HG03066 (cell line): Measurements from ENCODE around the gene HMGN1.
A peak's percentile ranks its signal among the peaks of the same experiment; 100 is the strongest.
"Not testable (repeated sequence)": the region's sequence is repeated elsewhere in the genome, so short reads cannot be mapped to it uniquely, and the experiment has no call there.

Experiments
- ATAC-seq: cut with Tn5 transposase; IDR thresholded peaks from one replicate; pipeline ENCODE4 v1.9.1; 2021; ENCODE audit warnings: low read depth; ENCODE audit not compliant: unreplicated experiment

The HMGN1 gene

DNA sequence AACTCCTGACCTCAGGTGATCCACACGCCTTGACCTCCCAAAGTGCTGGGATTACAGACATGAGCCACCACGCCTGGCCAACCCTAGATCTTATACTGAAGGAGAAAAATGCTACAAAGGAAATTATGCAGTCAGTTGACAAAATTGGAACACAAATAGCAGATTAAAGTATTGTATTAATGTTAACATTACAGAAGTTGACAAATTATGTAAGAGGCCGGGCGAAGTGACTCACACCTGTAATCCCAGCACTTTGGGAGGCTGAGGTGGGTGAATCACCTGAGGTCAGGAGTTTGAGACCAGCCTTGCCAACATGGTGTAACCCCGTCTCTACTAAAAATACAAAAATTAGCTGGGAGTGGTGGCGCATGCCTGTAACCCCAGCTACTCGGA lies 21.0 kb upstream of the HMGN1 start:
- not testable (repeated sequence) for ATAC-seq

DNA sequence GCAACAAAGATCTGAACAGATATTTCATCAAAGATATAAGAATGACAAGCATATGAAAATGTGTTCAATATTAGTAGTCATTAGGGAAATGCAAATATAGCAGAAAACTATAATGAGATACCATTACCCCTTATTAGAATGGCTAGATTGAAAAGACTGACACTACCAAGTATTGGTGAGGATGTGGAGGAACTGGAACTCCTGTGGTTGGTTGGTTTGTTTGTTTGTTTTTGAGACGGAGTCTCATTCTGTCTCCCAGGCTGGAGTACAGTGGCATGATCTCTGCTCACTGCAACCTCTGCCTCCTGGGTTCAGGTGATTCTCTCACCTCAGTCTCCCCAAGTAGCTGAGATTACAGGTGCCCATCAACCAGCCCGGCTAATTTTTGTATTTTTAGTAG lies 18.9 kb upstream of the HMGN1 start:
- no peak for ATAC-seq

DNA sequence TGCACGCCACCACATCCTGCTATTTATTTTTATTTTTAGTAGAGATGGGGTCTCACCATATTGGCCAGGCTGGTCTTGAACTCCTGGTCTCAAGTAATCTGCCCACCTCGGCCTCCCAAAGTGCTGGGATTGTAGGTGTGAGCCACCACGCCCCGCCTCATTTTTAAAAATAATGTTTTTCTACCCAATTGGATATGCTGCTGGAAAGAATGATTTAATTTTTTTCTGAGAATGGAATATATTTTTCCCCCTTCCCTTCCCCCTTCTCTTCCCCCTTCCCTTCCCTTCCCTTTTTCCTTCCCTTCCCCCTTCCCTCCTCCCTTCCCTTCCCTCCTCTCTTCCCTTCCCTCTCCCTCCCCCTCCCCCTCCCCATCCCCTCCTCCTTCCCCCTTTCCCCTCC lies 17.7 kb upstream of the HMGN1 start:
- ATAC-seq: no peak

DNA sequence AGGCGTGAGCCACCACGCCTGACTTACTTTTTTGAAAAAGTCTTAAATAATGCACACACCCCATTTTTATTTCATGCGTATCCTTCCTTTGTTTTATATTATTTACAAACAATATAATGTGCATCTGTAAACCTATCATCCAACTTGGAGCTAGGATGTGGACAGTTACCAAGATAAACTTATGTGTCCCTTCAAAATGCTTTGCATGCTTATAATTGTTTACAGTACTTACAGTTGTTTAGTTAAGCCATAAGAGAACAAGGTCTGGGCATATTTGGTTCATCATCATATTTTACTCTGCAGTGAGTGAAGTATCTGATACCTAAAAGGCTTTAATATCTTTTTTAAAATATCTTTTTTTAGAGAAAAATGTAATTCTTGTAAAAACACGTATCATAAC lies 16.1 kb upstream of the HMGN1 start:
- ATAC-seq: no peak

DNA sequence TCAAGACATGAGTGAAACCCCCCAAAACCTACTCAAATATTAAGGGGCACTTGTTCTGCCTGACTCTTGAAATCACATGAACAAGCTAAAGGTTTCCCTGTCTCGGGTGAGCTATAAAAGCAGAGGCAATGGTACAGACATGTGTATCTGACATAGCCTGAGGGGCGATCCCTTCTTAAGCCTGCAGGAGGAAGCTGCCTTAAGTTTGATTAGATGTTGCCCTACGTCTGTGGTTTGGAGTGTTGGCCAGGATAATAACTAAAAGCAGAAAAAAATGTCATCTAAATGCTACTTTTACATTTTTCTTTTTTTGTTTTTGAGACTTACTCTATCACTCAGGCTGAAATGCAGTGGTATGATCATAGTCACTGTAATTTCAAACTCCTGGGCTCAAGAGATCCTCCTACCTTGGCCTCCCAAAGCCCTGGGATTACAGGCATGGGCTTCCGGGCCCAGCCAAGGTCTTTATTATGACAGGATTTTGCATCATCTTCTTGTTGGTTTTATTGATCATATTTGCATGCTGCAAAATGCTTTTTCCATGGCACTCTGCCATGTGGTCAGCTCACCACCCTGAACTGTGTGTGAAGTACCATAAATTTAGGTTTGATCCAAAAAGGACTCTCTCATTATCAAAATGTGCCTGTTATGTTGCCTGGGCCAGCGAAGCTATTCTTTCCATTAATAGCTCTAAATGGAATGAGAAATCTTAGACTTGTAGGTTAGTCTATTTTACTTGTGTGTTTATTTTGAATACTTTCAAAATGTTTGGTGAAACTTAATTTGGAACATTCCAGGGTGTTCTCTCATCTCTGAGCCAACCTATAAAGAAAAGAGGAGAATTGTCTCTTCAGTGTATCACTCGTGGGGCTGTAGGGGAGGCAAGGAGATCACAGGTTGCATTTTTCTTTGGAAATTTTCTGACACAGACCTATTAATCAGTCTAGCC lies 15.0 kb upstream of the HMGN1 start:
- ATAC-seq: no peak

DNA sequence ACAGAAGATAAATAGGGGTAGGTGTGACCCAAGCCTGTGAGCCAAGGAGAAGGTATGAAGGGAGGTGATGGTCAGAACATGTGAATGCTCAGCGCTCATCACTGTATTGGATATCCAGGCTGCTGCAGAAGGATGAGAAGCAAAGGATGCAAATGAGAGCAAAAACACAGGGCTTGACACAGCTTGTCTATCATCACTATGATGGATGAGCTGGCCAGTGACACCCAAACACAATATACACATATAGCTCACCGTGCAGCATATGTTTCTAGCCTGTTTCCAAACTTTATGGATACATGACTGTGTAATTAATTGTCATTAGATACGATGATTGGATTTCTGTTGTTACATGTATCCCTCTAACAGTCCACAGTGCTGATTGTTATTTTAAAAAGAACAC lies 13.8 kb upstream of the HMGN1 start:
- ATAC-seq: no peak

DNA sequence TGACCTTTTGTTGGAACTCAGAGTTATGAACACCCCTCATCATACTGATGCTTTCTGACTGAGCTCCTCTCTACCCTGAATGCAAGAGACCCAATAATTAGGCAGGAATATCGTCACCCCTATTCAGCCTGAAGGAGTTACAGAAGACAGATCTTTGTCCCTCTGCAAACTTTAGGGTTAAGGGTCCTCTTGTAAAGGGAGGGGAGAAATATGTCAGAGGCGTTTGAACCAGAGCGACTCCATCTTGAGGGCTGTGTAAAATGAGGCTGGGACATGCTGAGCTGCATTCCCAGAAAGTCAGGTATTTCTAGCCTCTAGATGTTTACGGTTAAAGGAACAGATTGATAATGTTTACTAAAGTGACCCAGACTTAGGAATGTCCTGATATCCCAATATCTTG lies 10.5 kb upstream of the HMGN1 start:
- no peak for ATAC-seq

DNA sequence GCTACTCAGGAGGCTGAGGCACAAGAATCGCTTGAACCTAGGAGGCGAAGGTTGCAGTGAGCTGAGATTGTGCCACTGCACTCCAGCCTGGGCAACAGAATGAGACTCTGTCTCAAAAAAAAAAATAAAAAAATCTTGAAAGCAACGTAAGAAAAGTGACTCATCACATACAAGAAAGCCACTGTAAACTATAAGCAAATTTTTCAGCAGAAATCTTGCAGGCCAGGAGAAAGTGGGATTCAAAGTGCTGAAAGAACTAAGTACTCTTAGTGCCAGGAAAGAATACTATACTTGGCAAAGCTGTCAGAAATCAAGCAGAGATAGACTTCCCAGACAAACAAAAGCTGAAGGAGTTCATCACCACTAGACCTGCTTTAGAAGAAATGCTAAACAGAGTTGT lies 4.4 kb upstream of the HMGN1 start:
- ATAC-seq: no peak

DNA sequence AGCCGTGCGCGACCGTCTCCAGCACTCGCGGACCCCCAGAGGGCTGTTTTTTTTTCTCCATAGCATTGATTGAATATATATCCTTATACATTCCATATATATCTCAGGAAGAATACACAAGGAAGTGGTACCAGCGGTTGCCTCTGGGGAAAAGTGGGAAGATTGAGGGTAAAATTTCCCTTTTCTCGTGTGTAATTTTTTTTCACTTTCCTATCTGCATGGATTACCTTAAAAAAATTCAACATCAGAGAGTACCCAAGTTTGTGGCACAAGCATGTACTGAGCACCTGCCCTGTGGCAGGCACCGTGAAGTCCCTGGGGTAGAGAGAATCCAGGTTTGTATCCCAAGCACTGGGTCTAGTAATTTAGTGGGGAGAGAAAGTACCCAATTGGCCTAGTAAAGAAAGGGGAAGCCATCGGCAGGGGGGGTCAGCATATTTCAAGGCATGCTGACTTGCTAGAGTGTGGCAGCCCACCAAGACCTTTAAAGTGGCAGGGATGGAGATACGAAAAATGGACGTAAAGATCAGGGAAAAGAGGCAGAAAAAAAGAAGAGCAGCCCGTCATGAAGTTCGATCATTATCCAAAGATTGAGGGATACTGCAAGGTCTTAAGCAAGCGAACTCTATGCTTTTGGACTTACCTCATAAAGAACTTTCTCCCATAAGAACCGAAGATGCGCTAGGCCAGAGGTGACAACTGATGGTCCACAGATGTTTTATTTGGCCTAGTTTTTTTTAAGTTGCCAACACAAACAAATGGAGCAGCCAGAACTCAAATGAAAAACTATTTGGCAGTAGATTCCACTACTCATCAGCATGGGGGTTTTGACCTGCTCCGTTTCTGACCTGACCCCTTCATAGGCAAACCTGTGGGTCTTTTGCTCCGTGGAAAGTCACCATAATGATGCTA lies 1.5 kb upstream of the HMGN1 start:
- no peak for ATAC-seq

DNA sequence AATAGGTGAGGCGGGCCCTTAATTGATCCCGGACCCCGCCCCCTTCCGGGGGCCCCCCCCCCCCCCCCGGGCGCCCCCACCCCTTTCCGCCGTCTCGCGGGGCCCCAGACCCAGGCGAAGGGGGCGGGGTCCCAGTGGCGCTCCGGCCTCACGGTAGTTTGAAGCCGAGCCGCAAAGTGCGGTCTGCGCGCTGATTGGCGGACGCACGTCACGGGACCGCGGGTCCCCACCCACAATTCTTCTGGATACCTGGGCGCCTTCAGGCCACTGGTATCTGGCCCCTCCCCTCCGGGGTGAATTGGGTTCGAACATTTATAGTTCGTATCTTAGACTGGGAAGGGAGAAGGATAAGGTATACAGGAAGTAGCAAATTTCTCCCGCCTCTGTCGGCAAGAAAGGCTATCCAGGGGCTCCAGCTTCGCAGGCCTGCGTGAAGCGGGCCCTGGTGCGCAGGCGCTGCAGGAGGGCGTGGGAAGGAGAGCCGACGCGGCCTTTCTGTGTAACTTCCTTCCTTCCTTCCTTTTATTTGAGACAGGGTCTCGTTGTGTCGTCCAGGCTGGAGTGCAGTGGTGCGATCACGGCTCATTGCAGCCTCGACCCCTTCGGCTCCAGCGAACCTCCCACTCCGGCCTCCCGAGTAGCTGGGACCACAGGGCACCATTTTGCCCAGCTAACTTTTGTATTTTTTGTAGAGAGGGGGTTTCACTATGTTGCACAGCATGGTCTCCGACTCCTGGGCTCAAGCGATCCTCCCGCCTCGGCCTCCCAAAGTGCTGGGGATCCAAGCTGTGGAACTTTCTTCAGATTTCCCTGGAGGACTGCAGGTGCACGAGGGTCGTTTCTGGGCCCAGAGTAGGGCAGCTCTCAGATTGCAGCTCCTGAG lies 564 bp upstream of the HMGN1 start:
- peak; percentile 88 for ATAC-seq

DNA sequence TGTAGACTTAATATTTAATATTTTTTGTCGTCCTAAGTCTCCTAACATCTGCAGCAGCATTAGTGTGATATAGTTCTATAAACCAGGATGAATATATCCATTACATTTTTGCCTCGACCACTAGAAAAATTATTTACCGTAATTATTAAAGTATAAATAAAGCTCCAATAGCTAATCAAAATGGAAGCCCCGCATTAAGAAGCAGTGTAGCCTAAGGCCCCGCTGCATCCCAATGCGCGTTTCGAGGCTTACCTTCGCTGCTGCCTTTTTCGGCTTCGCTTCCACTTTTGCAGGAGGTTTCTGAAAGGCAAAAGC lies 891 bp downstream of the HMGN1 start:
- ATAC-seq: no peak

DNA sequence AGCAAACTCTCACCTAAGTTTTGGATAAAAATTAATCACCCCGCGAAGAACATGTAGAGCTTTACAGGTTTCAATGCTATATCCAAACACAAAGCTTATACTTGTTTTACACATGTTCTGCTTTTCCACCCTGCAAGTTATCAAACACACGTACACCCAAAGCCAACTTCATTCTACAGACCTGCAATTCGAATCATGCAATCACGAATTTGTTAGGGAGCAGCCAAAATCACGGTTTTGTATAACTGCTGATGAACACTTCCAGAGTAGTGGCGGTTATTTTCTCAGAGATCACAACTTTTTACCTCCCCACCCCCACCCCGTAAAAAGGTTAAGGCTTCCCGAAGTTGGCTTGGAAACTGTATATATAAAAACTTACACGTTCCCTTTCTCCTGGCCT lies 1.4 kb downstream of the HMGN1 start:
- no peak for ATAC-seq

DNA sequence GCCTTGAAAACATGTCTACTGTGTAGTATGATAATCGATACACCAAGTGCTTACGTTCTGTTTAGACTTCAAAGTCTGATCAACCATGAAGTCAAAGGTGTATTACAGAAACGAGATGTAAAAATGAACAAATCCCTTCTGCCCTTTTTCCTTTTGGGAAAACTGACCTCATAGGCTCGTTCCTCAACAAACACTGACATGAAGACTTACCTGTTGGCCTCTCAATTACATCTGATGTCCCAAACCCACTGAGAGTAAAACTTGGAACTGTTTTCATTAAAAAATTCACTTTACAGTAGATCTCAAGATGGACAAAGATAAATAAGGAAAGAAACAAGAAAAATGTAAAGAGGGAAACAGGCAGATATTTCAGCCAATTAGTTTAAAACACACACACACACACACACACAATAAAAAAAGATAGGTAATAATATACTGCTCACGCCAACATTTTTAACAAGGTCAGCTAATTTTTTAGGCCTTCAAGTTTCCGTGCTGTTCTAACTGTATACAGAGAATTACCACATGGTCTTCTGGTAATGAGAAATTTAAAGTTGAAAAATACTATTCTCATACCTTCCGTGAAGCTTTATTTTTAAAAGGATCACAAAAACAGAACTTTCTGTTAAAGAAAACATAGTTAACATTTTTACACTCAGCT lies 2.1 kb downstream of the HMGN1 start:
- ATAC-seq: no peak

DNA sequence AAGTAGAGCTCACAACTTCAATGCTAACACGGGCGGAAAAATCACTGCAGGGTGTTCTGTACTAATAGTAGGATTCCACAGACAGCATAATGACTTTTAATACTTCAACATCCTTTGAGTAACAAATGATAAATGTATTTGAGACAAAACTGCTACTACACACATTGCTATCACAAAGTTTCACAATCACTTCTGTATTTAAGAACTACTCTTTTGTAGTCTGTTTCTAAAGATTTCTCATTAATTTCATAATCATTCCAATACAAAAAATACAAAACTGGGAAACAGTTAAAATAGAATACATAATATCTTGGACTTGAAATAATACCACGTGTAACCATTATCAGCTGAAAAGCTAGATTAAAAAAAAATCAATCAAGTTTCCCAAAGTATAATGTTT lies 2.7 kb downstream of the HMGN1 start:
- ATAC-seq: no peak

DNA sequence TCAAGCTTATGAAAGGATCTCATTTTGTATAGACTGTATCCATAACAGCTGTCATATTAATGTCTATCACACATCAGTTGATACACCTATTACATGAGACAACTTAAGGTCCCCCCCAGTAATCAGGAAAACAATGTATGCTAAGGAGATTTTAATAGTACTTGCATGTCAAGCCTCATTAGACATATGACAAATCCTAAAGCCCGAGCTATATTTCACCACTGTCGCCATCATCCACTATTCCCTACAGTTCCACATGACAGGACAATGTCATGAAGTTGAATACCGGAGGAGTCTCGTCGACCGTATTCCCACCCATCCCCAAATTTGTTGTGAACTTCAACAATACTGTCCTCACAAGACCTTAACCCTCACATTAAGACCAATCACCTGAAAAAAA lies 3.4 kb downstream of the HMGN1 start:
- no peak for ATAC-seq

DNA sequence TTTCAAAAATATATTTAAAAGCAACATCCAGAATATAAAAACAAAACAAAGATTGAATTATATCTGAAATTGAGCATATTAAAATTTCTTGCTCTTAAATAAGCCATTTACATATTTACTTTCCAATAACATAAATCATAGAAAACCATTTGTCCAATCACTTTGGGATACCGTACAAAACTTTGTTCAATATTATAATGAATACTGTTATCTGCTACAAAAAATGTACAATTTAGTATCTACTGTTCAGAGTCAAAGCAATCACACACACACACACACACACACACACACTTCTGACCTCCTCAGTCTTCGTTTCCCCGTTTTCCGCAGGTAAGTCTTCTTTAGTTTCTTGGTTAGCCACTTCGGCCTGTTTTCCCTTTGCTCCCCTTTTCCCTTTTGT lies 4.0 kb downstream of the HMGN1 start:
- no peak for ATAC-seq

DNA sequence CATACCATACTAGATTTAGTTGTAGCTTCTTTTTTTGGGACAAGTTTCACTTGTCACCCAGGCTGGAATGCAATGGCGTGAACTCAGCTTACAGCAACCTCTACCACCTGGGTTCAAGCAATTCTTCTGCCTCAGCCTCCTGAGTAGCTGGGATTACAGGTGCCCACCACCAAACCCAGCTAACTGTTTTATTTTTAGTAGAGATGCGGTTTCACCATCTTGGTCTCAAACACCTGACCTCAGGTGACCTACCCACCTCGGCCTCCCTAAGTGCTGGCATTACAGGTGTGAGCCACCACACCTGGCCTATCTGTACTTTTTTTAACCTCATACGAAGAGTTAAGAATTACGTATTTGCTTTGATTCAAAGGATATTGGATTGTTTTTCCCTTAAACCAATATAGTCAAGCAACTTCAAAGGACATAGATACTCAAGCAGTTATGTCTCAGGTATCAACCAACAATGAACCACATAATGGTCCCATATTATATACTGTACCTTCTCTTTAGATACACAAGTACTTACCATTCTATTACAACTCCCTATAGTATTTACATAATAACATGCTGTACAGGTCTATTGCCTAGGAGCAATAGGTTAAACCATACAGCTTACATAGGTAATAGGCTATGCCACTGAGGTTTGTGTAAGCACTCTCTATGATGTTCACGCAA lies 7.5 kb downstream of the HMGN1 start:
- no peak for ATAC-seq

DNA sequence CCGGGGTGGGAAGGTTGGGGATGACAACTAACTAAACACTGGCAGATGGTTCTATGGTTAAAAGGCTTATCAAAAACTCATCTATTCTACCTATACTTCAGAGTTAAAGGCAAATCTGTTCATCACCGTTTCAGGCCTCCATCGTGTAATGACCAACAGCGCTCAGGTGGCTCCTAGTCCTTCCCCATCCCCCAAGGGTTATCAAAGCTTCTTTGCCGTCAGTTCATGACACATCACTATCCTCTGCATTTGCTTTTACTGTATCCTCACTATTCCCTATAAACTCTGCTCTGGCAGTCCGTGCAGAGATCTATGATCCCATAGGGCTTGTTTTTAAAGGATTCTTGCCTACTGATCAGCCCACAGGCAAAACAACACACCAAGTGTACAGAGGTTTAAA lies 8.2 kb downstream of the HMGN1 start:
- ATAC-seq: no peak

DNA sequence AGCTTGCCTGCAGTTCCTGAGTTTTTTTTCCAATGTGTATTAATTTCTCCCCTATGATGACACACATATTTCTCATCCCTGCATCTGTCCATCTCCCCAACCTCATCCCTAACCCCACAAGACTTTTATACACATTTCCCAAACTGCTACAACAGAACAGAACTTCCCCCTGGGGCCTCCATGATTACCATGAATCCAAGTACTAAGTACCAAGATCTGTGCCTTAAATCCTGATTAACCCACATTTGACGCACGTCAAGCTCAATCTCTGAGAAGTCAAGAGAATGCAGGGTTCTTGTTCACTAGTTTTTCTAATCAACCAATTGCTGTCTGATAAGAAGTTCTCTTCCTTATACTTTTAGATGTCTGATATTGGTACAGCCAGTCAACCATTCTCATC lies 9.7 kb downstream of the HMGN1 start:
- ATAC-seq: no peak
